Epithelial cell of prostate (primary cell): Measurements from ENCODE around the gene KCTD16.

ENCODE experiments used
- DNase-seq: peaks from one replicate; pipeline ENCODE4 v3.0.0-alpha.2; 2011; ENCODE audit warnings: low read depth, low spot score
- H3K27ac ChIP-seq: fragments of 450-650 bp; 2 replicates; pipeline ENCODE4 v1.5.1; 2017; ENCODE audit warnings: mild to moderate bottlenecking

Gene KCTD16

GRCh38 chr5:144205141-144205551 lies 34.5 kb downstream of the KCTD16 start:
- no peak for DNase-seq
- no peak overlapping the region for H3K27ac ChIP-seq

- no peak overlapping the region for H3K27ac ChIP-seq
Measured at GRCh38 chr5:144206141-144206540, 35.5 kb downstream of the KCTD16 start.

GRCh38 chr5:144207875-144208444 lies 37.3 kb downstream of the KCTD16 start:
- no peak overlapping the region for H3K27ac ChIP-seq
- no peak for DNase-seq

More at GRCh38 chr5:144206141-144206540, 35.5 kb downstream of the KCTD16 start:
- no peak for DNase-seq

GRCh38 chr5:144209361-144209760 lies 38.7 kb downstream of the KCTD16 start:
- no peak overlapping the region for H3K27ac ChIP-seq
- DNase-seq: no peak

- no peak for DNase-seq
- H3K27ac ChIP-seq: no peak overlapping the region
Measured at GRCh38 chr5:144210655-144211054, 40.0 kb downstream of the KCTD16 start.

- no peak for DNase-seq
Measured at GRCh38 chr5:144219869-144220268, 49.2 kb downstream of the KCTD16 start.

GRCh38 chr5:144227363-144227999 lies 56.8 kb downstream of the KCTD16 start:
- H3K27ac ChIP-seq: no peak overlapping the region
- DNase-seq: no peak

More at GRCh38 chr5:144219869-144220268, 49.2 kb downstream of the KCTD16 start:
- H3K27ac ChIP-seq: no peak overlapping the region

GRCh38 chr5:144230806-144231205 lies 60.1 kb downstream of the KCTD16 start:
- no peak for DNase-seq
- no peak overlapping the region for H3K27ac ChIP-seq

- no peak for DNase-seq
- H3K27ac ChIP-seq: no peak overlapping the region
Measured at GRCh38 chr5:144232285-144232684, 61.6 kb downstream of the KCTD16 start.

- no peak overlapping the region for H3K27ac ChIP-seq
- DNase-seq: no peak
Measured at GRCh38 chr5:144236499-144236898, 65.8 kb downstream of the KCTD16 start.

- no peak for DNase-seq
- no peak overlapping the region for H3K27ac ChIP-seq
Measured at GRCh38 chr5:144237851-144238250, 67.2 kb downstream of the KCTD16 start.

GRCh38 chr5:144247131-144247530 lies 76.5 kb downstream of the KCTD16 start:
- H3K27ac ChIP-seq: no peak overlapping the region
- no peak for DNase-seq

GRCh38 chr5:144248015-144248414 lies 77.3 kb downstream of the KCTD16 start:
- no peak overlapping the region for H3K27ac ChIP-seq
- DNase-seq: no peak

GRCh38 chr5:144249755-144250464 lies 79.2 kb downstream of the KCTD16 start:
- no peak for DNase-seq
- H3K27ac ChIP-seq: no peak overlapping the region

GRCh38 chr5:144254552-144254951 lies 83.9 kb downstream of the KCTD16 start:
- DNase-seq: no peak
- H3K27ac ChIP-seq: no peak overlapping the region

- no peak overlapping the region for H3K27ac ChIP-seq
- DNase-seq: no peak
Measured at GRCh38 chr5:144260121-144260520, 89.4 kb downstream of the KCTD16 start.

GRCh38 chr5:144265643-144266247 lies 95.1 kb downstream of the KCTD16 start:
- no peak for DNase-seq
- H3K27ac ChIP-seq: no peak overlapping the region

GRCh38 chr5:144267961-144268513 lies 97.4 kb downstream of the KCTD16 start:
- no peak overlapping the region for H3K27ac ChIP-seq
- no peak for DNase-seq

GRCh38 chr5:144273232-144274027 lies 102.8 kb downstream of the KCTD16 start:
- DNase-seq: no peak
- no peak overlapping the region for H3K27ac ChIP-seq

- DNase-seq: no peak
- H3K27ac ChIP-seq: no peak overlapping the region
Measured at GRCh38 chr5:144275329-144275728, 104.7 kb downstream of the KCTD16 start.
